ENCODE data around the gene PRKAR2B.
A peak's percentile ranks its signal among the peaks of the same experiment; 100 is the strongest.
"Not testable (repeated sequence)": the region's sequence is repeated elsewhere in the genome, so short reads cannot be mapped to it uniquely, and the experiment has no call there.

Gene PRKAR2B

DNA sequence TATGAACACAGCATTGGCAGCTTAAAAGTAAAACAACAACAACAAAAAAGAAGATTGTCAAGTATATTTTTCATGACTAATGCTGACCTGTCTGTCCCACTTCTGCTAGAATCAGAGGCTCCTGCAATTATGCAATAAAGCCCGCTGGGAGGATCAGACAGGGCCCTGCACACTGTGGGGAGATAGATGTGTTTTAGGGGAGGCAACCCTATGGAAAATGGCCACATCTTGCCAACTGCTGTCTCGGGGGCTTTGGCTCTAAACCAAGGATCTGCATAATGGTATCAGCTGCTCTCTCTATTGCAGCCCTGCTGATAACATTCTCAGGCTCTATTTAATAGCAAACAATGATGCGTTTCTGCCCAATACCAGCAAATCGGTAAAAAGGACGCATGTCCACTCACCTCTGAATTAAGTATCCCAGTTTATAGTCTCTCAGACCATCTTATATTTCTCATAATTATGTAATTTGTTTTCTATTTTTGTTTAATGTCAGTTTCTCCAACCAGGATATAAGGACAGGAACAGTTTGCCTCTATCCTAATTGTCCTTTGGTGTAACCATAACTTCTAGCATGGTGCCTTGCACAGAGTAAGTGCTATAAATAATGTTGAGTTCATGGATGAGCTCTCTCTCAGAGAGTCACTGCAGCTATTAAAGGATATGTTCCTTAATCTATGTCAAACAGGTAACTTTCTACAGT, 15.3 kb upstream of the PRKAR2B start:
- no peak for DNase-seq

DNA sequence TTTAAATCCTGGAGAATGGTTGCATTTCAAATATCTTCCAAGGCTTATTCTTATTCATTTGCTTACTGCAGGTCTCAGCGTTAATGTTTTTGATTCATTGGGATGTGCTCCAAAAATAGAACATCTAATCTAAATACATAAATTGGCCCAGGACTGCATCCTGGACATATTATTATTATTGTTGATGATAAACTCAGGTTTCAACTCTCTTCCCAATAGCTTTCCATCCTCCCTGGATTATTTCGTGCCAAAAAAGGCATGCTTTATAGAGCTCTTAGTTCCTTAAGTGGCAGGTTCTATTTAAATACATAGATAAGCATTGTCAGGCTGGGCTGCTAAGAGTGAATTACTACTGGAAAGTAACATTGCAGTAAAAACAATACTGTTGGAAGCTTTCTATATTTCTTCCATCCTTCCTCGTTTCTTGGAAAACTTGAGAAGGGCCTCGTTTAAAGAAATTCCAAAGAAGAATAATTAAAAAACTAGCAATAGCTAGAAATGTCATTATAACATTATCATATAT, 14.7 kb upstream of the PRKAR2B start:
- DNase-seq: no peak

DNA sequence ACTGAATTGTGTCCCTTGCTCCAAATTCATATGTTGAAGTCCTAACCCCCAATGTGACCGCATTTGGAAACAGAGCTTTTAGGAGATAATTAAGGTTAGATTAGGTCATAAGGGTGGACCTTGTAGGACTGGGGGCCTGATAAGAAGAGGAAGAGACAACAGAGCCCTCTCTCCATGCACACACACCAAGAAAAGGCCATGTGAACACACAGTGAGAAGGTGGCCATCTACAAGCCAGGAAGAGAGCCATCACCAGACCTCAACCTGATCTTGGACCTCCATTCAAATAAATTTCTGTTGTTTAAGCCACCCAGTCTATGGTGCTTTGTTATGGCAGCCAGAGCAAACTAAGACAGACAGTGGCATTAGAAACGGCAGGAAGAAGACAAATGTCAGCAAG, 12.5 kb upstream of the PRKAR2B start:
- DNase-seq: no peak

DNA sequence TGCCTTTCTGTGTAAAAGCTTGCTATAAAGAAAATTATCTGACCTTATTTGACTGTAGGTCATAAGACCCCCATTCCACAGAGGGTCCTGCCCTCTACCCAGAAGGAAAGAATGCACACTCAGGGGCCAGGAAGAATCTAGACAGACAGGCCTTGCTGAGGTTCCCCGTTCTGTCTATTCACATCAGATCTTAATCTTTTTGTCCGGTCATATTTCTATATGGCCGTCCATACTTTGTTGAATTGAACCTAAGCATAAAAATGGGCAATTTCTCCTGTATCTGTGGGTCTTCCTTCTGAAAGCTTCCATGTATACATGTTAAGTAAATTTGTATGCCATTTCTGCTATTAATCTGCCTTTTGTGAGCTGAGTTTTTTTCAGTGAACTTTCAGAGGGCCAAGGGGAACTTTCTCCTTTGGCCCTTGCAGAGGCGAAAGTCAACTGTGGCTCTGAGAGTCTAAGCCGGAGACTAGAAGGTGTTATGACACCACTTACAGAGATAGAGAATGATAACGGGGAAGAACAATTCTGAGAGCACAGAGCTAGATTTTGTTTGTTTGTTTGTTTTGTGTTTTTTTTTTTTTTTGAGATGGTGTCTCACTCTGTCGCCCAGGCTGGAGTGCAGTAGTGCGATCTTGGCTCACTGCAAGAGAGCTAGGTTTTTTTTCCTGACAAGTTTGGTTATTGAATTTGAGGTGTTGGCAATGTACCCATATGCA, 11.6 kb upstream of the PRKAR2B start:
- no peak for DNase-seq

DNA sequence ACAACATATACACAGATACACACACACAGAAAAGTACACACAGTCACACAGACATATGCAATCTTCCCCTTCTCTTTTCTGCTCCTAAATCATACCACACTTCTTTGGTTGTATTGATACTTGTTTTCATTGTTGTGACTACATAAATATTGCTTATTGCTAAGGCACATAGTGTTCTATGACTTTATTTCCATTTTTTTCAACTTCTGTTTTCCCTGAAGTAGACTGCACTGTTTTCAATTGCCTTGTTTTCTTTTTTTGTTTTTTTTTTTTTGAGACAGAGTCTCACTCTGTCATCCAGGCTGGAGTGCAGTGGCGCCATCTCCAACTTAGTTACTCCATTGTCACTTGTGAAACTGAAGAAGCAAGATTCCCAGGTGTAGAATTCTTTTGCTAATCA, 10.0 kb upstream of the PRKAR2B start:
- DNase-seq: no peak

DNA sequence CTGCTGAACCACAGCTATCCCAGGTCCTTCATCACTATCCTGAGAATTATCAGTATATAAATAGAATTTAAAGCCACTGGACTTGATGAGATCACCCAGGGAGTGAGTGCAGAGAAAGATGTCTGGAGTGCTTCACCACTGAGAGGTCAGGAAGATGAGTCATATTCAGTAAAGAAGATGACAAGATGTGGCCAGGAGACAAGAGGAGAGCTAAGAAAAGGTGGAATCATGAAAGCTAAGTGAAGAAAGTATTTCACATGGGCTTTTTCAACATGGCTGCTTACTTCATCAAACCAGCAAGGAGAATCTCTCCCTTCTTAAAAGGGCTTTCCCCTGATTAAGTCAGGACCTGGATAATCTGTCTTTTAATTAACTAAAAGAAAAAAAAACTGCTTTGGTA, 9.1 kb upstream of the PRKAR2B start:
- no peak for DNase-seq

DNA sequence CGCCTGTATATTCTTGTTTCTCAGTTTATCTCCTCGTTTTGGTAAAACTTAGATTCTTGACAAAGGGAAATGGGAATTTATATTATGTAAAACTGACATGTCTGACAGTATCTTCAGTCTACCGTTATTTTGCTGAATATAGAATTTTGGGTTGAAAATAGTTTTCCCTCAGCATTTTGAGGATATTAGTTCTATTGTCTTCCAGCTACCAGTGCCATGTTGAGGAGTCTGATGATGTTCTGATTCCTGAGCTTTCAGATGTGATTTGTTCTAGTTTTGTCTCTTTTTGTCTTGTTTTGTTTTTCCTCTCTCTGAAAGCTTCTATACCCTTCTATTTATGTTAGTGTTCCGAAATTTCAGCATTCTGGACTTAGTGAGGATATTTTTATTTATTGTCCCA, 8.0 kb upstream of the PRKAR2B start:
- no peak for DNase-seq

DNA sequence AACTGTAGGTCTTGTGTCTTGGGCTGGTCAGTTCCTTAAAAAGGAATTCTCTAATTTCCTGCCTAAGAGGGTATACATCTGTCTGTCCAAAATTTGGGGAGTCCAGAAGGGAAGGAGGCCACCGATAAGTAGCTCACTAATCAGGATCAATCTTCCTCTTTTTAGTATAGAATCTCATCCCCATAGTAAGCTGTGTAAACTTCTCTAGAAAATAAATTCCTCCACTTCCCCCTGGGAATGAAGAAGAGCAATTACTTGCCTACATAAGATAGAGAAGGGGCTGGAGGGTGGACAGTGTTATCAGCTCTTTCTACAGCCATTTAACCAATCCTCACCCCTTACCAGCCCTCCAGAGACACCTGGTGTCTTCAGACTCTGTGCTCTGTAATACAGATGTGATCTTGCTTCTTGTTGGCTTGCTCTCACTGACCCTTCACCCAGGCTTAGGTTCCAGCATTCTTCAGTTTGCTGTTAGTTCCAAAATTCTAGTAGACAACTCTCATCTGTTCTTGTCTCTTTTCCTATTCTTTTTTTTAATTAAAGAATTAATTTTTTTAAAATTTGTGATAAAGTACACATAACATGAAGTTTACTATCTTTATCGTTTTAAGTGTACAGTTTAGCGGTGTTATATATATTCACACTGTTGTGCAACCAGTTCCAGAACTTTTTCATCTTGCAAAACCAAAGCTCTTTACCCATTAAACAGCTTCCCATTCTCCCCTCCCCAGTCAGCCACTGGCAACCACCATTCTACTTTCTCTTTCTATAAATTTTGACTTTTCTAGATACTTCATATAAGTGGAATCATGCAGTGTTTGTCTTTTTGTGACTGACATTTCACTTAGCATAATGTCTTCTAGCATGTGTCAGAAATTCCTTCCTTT, 6.5 kb upstream of the PRKAR2B start:
- no peak for DNase-seq

DNA sequence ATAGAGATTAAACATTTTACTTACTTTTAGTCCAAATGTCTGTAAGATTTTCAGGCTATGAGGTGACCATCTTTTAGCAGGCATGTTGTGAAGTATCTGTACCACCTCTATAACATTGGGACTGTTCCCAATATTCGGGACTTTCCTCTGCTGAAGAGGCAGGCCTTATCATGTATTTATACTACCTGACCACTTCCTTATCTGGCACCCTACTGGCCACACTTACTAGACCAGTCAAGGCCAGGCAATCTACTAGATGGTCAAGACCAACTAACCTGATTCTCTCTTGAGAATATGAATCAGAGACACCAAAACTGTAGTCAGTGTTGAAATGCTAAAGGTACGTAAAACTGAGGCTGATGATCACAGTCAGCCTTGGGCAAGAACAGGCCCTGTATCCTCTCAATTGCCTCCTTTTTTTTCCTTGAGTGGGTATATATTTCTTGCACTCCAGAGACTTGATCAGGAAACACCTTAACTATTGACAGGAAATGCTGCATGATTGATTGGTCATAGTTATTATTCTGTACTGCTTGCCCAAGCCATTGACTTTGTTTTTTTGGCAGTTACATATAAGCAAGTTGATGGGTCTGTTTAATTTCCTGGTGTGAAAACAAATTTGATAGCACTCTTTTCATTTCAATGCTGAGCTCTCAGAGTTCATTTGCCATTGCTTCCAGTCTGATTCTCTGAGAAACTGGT, 5.2 kb upstream of the PRKAR2B start:
- DNase-seq: no peak

DNA sequence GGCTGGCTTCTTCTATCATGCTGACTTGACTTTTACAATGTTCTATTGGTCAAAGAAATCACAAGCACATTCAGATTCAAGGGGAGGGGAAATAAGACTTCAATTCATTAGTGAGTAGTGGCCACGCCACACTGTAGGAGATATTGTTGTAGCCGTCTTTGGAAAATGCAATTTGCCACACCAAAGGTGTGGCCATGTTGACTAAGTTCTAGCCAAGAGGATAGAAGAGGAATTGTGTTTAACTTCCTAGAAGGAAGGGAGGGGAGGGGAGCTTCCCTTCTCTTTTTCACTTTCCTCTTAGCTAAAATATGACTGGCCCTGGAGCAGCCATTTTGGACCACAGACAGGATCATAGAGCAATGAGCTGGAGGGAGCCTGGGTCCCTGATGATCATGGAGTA, 3.4 kb upstream of the PRKAR2B start:
- DNase-seq: no peak

DNA sequence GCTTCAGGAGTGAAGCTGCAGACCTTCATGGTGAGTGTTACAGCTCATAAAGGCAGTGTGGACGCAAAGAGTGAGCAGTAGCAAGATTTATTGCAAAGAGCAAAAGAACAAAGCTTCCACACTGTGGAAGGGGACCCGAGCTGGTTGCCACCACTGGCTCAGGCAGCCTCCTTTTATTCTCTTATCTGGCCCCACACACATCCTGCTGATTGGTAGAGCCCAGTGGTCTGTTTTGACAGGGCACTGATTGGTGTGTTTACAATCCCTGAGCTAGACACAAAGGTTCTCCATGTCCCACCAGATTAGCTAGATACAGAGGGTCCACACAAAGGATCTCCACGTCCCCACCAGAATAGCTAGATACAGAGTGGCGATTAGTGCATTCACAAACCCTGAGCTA, 2.7 kb upstream of the PRKAR2B start:
- not testable (repeated sequence) for DNase-seq

DNA sequence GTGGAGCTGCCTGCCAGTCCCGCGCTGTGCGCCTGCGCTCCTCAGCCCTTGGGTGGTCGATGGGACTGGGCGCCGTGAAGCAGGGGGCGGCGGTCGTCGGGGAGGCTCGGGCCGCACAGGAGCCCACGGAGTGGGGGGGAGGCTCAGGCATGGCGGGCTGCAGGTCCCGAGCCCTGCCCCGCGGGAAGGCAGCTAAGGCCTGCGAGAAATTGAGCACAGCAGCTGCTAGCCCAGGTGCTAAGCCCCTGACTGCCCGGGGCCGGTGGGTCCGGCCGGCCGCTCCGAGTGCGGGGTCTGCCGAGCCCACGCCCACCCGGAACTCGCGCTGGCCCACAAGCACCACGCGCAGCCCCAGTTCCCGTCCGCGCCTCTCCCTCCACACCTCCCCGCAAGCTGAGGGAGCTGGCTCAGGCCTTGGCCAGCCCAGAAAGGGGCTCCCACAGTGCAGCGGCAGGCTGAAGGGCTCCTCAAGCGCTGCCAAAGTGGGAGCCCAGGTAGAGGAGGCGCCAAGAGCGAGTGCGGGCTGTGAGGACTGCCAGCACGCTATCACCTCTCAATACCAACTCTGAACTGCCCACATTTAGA, 2.1 kb upstream of the PRKAR2B start:
- not testable (repeated sequence) for DNase-seq

DNA sequence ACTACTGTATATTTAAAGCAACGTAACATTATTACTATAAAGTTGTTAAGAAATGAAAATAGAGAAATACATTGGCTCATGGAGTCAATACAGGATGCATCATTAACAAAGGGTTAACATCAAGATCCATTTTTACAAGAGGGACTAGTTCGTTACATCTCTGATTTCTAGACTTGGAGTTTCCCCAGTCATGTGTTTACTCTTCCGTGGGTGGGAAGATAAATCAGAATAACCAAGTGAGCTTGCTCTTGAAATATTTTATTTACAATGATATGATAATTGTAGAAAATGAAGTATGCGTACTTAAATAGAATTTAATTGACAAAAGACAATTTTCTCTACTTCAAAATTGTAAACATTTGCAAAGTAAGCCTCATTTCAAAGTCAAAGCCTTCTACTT, 1.0 kb upstream of the PRKAR2B start:
- DNase-seq: no peak

DNA sequence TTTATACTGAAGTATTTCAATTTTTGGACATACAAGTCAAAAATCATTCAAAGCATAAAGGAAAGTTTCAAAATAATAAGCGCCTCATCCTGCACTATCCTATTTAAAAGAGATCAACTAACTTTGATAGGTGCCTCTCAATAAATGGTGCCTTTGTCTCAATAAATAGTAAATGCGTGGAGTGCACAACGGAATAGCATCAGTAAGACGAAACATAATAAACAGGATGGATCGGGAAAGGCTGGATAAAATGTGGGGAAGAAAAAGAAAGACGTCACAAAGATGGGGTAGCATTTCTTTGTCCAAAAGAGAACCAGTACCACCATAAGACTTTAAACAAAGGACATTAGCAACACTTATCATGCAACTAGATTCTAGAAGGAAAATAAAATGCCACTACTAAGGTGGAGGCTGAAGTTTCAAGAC, 571 bp upstream of the PRKAR2B start:
- no peak for DNase-seq

DNA sequence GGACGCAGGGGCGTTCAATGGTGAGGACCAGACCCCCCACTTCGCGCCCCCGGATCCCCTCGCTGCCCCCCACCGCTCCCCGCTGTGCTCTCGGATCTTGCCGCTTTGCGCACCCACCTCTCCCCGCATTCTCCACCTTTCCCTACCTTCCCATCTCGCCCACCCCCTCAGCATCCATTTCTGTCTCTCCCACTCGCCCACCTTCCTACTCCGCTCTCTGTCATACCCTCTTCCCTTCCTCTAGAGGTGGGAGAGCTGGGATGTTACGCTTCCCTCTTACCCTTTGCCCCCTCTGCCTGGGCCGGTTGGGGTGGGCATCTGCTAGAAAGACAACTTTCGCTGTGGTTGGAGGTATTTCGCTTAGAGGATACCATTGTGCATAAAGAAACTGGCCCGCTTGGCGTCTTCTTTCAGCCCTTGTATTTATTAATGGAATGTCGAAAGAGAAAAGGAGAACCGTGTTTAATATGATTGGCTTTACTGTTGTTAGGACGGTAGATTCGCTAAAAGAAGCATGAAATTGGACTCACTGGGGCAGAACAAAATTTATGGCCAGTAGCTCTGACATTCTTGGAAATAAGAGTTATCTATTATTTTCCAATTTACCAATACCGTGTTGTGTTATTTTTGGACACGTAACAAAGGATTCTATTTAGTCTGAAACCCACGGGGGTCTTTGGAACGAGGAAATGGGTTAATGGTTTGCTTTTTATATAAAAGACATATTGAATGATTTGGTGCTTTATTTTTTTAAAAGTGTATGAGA, 873 bp downstream of the PRKAR2B start:
- peak; percentile 27 for DNase-seq

DNA sequence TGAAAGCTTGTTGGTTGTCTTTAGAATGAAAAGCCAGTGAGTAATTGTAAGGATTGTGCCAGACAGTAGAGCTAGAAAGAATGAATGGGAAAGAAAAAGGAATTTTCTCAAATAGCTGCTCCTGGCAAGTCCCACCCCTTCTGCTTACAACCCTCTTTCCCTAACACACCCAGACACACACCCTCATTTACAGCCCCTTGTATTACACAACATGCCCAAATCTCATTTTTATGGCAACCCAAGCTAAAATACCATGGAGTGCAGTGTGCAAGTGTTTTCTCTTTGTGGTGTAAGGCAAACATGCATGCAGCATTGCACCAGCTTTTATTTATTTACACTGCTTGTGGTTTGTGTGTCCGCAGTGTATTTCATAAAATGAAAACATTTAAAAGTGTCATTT, 1.5 kb downstream of the PRKAR2B start:
- no peak for DNase-seq

DNA sequence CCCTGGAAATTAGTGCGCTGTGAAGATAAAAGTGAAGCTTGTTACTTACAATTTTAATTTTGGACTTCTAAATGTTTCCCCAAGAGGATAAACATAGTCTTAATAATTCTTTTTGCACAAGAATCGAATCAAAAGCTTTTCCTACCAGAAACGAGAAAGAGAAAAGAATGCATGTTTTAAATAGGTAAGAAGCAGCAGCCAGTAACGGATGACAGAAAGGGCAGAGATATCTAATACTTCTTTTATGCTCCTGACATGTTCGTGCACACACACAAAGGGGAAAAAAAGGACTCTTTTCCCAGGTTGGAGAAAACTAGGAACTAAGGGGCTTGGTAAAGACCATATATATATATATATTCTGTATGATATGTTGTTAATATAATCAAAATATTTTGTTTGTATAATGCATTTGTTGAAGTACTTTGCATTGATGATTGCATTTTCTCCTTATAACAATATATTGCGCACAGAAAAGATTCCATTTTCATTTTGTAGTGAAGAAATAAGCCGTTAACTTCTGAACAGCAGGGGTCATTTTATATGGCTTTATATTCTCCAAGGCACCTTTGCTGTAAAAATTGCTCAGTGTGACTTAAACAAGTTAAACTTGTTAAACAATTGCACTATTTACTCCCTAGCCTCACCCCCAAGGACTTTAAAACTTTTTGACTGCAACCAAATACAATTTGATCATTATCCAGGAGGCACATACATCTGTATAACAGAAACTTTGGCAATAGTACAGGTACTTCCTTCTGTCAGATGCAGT, 2.2 kb downstream of the PRKAR2B start:
- no peak for DNase-seq

DNA sequence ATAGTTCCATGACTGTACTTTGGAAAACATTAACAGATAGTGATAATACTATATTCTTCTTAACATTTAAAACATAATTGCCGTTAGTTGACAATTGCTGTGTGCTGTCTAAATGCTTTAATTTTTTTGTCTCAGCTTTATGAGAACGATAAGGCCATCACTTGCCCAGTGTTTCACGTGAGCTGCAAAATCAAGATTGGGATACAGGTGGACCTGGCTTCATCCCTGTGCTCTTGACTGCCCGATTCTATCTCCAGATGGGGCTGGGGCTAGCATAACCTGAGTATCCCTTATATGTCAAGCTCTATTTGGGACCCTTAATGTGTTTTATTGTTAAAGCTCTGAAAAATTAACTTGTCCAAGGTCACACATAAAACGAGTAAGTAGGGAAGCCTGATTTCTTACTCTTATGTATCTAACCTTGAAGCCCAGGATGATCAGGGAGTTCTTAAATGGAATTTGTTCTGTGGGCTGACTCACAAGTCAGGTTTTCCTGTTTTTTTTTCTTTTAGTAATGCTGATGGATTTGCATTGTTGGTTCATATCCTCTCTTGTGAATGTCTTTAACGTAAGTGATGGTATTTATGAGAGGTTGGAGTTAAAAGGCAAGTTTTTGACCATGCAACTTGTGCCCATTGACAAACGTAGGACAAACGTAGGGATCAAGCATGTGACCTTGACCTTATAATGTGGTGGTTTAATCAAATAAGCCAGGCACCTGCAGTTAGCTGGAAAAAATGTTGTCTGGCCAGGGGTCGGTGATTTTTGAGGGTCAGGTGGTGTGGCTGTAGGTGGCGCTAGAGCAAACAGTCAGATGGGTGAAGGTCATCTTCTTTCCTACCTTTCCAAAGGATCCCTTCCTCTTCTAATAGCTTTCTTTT, 3.6 kb downstream of the PRKAR2B start:
- DNase-seq: no peak

DNA sequence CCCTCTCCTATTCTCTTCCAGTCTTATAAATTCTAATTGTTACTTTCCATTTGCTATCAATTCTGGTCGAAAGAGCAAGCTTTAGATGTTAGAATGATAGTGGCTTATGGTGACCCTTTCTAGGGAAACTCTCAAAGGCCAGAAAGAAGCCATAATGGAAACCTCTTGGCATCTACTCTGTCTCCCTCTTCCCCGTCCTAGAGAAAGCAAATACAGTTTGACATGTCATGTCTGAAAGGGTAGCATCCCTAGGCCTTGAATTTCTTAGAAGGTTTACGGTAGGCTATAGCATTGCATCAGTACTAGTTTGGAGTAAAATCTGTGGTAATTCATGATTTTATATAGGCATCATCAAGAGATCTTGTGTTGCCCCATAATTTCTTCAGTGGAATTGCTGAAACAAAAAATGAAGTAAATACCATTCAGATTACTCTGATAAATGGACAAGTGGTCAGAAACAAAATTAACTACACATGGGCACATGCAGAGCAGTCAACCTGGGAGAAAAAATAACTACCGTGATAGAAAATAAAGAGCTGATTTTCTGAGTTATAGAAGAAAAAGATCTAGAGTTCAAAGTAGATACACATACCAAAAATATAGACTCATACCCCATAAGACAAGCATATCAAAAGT, 4.4 kb downstream of the PRKAR2B start:
- no peak for DNase-seq

Measured in NCI-H82 (cell line).